Spleen (tissue), 11 donors: ENCODE results near the gene HSD17B1. TPM values are rescaled to one million over a fixed set of nuclear protein-coding genes. Genes with fewer than 3 reads are reported as not detected.

ENCODE experiments used
- DNase-seq: peaks from one replicate; pipeline ENCODE4 v3.0.0-alpha.2; 2020
- H3K27ac ChIP-seq, 8 donors: fragments of 200-600 bp; sonication (generic) in 7 of 8; 1 replicate in 4 of 8; 2 replicates in 4 of 8; pipeline versions ENCODE4 v1.5.0 to v1.8.0; 2016 to 2021; ENCODE audit warnings: inconsistent platforms in 4 of 8, mild to moderate bottlenecking in 4 of 8, moderate library complexity in 1 of 8
- H3K27me3 ChIP-seq, 7 donors: fragments of 200-600 bp; sonication (generic) in 6 of 7; replicated peaks in 1 of 7; 1 replicate in 4 of 7; 2 replicates in 3 of 7; pipeline versions ENCODE4 v1.5.0 to v1.8.0; 2016 to 2021; ENCODE audit warnings: inconsistent platforms in 3 of 7, mild to moderate bottlenecking in 1 of 7
- H3K36me3 ChIP-seq, 6 donors: fragments of 200-600 bp; sonication (generic) in 5 of 6; 1 replicate in 4 of 6; 2 replicates in 2 of 6; pipeline versions ENCODE4 v1.5.0 to v1.8.0; 2016 to 2021; ENCODE audit warnings: inconsistent platforms in 2 of 6
- H3K4me1 ChIP-seq, 6 donors: fragments of 200-600 bp; sonication (generic) in 5 of 6; 1 replicate in 3 of 6; 2 replicates in 3 of 6; pipeline versions ENCODE4 v1.5.0 to v1.8.0; 2016 to 2021; ENCODE audit warnings: inconsistent platforms in 3 of 6
- H3K4me3 ChIP-seq, 8 donors: fragments of 200-600 bp; sonication (generic) in 7 of 8; 1 replicate in 4 of 8; 2 replicates in 4 of 8; pipeline versions ENCODE4 v1.5.0 to v1.8.0; 2016 to 2021; ENCODE audit warnings: inconsistent platforms in 4 of 8, mild to moderate bottlenecking in 4 of 8, moderate library complexity in 2 of 8
- H3K9me3 ChIP-seq, 8 donors: fragments of 200-600 bp; sonication (generic) in 7 of 8; 1 replicate in 4 of 8; 2 replicates in 4 of 8; pipeline versions ENCODE4 v1.5.0 to v1.8.0; 2016 to 2021; ENCODE audit warnings: inconsistent platforms in 4 of 8
- CTCF ChIP-seq, 11 experiments: fragments of 200-600 bp in 7 of 11; fragments of 450-650 bp in 4 of 11; sonication (generic) in 4 of 11; IDR thresholded peaks in 8 of 11; conservative IDR thresholded peaks in 3 of 11; 1 replicate in 7 of 11; 2 replicates in 4 of 11; pipeline versions ENCODE4 v1.4.0 to v1.8.0; 2016 to 2021; ENCODE audit warnings: antibody characterized with exemption in 11 of 11, inconsistent platforms in 4 of 11, mild to moderate bottlenecking in 1 of 11
- POLR2A ChIP-seq, 3 donors: fragments of 450-650 bp; IDR thresholded peaks; one replicate each; pipeline ENCODE4 v1.5.1; 2017; ENCODE audit warnings: antibody characterized with exemption in 3 of 3, mild to moderate bottlenecking in 1 of 3
- POLR2AphosphoS5 ChIP-seq, 3 donors: sonication (generic); formaldehyde crosslinking; IDR thresholded peaks; one replicate each; pipeline ENCODE4 v1.5.1; 2017; ENCODE audit warnings: antibody characterized with exemption in 3 of 3
- whole genome bisulfite sequencing, 5 donors: extraction: QIAGEN DNeasy Blood & Tissue Kit in 3 of 5; methylation state at CpG; one replicate each; pipeline versions ENCODE4 v1.1.5 to v1.1.7; 2013 to 2018; 5-methylcytosine and 5-hydroxymethylcytosine counted together
- intact Hi-C: fragments of 100-400 bp; cut with DNase I; formaldehyde crosslinking; loops from one replicate; pipeline ENCODE4 v1.15.0; 2023; ENCODE audit warnings: low total_unique reads
- polyA plus RNA-seq, 3 donors: library from polyadenylated mRNA; stranded (reverse); fragments of 200-250 nt; gene quantifications; one replicate each; pipeline ENCODE4 v1.2.1, GENCODE V29; 2013
- total RNA-seq, 7 donors: library from RNA; depleted of rRNA in 3 of 7; stranded (reverse); fragments of >200 nt in 3 of 7; fragmentation: NEBNext Ultra II Directional in 4 of 7; extraction: Animal tissue kit (Norgen Biotek cat#: 25700) in 4 of 7; gene quantifications; one replicate each; pipeline versions ENCODE4 v1.1.0 to v1.2.1, GENCODE V29; 2016 to 2021
- donor health status: healthy with polysubstance abuse.
- donor health status: DM: no; HTN: no; CAD: no; lungs with moderate emphysema.
- donor health status: DM: no; HTN: no; CAD: no.
- donor health status: Bipolar disorder and iron deficiency.
- donor health status: healthy.
- donor health status: DM: no; HTN: no; CAD: no.
- donor health status: DM: yes; HTN: yes; CAD: no.

Gene HSD17B1
- total and polyA plus RNA-seq, 10 donors = 0.54 to 5.5 (median 1.3) TPM

GRCh38 chr17:42509409-42509808 is 43.3 kb upstream of the HSD17B1 start:
- 74 to 87% (median 79%) methylated on average over 5 of the region's 5 CpGs for WGBS, 5 donors
- no peak for DNase-seq
- Histone ChIP-seq H3K36me3 (peaks cover 0 to 96% (median 46%) of the 10 kb centered on the region in 6 donors), H3K27me3 (no peaks in the 10 kb centered on the region), H3K27ac (peak overlapping the region in 1 of 8 donors; percentile 11), H3K9me3 (no peaks in the 10 kb centered on the region), H3K4me3 (no peak overlapping the region), H3K4me1 (peaks cover 0 to 27% (median 13%) of the 10 kb centered on the region in 6 donors)
- TF ChIP-seq CTCF (IDR thresholded peaks at IDR 0.05 in 8 of 11, conservative IDR thresholded peaks at IDR 0.05 in 3 of 11) (no peak), POLR2A (IDR thresholded peaks at IDR 0.05) (no peak), POLR2AphosphoS5 (IDR thresholded peaks at IDR 0.05) (peak in 1 of 3 donors; percentile 13)
- intact Hi-C loops = no loop called here

DNA sequence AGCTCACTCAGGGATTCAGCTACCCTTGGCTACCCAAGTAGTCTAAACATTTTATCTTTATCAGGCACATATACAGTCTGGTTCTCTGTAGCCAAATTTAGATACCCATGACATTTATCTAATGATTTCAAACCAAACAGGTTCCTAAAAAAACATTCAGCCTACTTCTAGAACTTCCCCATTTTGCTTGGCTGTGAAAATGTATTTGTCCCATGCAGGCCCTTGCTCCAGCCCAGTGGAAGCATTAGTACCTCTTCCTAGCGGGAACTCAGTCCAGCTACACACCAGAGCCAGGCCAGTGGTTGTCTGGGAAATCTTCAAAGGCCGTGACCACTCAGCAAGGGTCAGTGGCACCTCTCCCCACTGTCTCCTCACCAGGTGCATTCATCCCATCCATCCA is 42.9 kb upstream of the HSD17B1 start:
- peaks cover 0 to 27% (median 13%) of the 10 kb centered on the region in 6 donors for H3K4me1 ChIP-seq
- no peak for DNase-seq
- H3K9me3 ChIP-seq = no peaks in the 10 kb centered on the region
- no peak overlapping the region for H3K27ac ChIP-seq
- intact Hi-C loops = loop anchor here (10.0 kb wide), 1 partner anchor 45 kb away; no protein-coding TSS in a partner anchor
- WGBS, 5 donors = 60 to 78% (median 74%) methylated on average over 2 of the region's 2 CpGs
- H3K4me3 ChIP-seq = no peak overlapping the region
- H3K36me3 ChIP-seq = peaks cover 0 to 96% (median 48%) of the 10 kb centered on the region in 6 donors
- no peaks in the 10 kb centered on the region for H3K27me3 ChIP-seq
- TF ChIP-seq POLR2AphosphoS5 (IDR thresholded peaks at IDR 0.05) = no peak
- no peak for TF ChIP-seq CTCF (IDR thresholded peaks at IDR 0.05 in 8 of 11, conservative IDR thresholded peaks at IDR 0.05 in 3 of 11)
- no peak for TF ChIP-seq POLR2A (IDR thresholded peaks at IDR 0.05)

GRCh38 chr17:42512246-42512645 is 40.5 kb upstream of the HSD17B1 start:
- no peak overlapping the region for H3K4me3 ChIP-seq
- no peaks in the 10 kb centered on the region for H3K27me3 ChIP-seq
- DNase-seq = no peak
- no peaks in the 10 kb centered on the region for H3K9me3 ChIP-seq
- peaks cover 0 to 96% (median 39%) of the 10 kb centered on the region in 6 donors for H3K36me3 ChIP-seq
- H3K27ac ChIP-seq = peak overlapping the region in 7 of 8 donors; percentile 34 to 60 (median 44)
- WGBS, 5 donors = 74 to 90% (median 79%) methylated on average over 9 of the region's 9 CpGs
- H3K4me1 ChIP-seq = peaks cover 2 to 43% (median 23%) of the 10 kb centered on the region in 6 donors
- intact Hi-C loops = loop anchor here (10.0 kb wide), 1 partner anchor 47 kb away; no protein-coding TSS in a partner anchor
- no peak for TF ChIP-seq CTCF (IDR thresholded peaks at IDR 0.05 in 8 of 11, conservative IDR thresholded peaks at IDR 0.05 in 3 of 11)
- TF ChIP-seq POLR2AphosphoS5 (IDR thresholded peaks at IDR 0.05) = no peak
- TF ChIP-seq POLR2A (IDR thresholded peaks at IDR 0.05) = no peak

GRCh38 chr17:42512733-42513251 is 39.9 kb upstream of the HSD17B1 start:
- DNase-seq = no peak
- WGBS, 5 donors = 43 to 69% (median 63%) methylated on average over 6 of the region's 6 CpGs

More at GRCh38 chr17:42512733-42513251, 39.9 kb upstream of the HSD17B1 start:
- Histone ChIP-seq H3K27me3 (no peaks in the 10 kb centered on the region), H3K36me3 (peaks cover 0 to 92% (median 36%) of the 10 kb centered on the region in 6 donors), H3K4me3 (no peak overlapping the region), H3K9me3 (no peaks in the 10 kb centered on the region), H3K4me1 (peaks cover 7 to 48% (median 28%) of the 10 kb centered on the region in 6 donors), H3K27ac (peak overlapping the region in 7 of 8 donors; percentile 34 to 60 (median 44))
- intact Hi-C loops = loop anchor here (10.0 kb wide), 1 partner anchor 48 kb away; no protein-coding TSS in a partner anchor
- no peak for TF ChIP-seq POLR2AphosphoS5 (IDR thresholded peaks at IDR 0.05)
- TF ChIP-seq CTCF (IDR thresholded peaks at IDR 0.05 in 8 of 11, conservative IDR thresholded peaks at IDR 0.05 in 3 of 11) = no peak
- TF ChIP-seq POLR2A (IDR thresholded peaks at IDR 0.05) = no peak
